ENCODE measurements around the gene ALOXE3. TPM values are rescaled to one million over a fixed set of nuclear protein-coding genes. Genes with fewer than 3 reads are reported as not detected.

Gene ALOXE3
- total RNA-seq, 1 donor from 2014 or later = not detected

GRCh38 chr17:8104911-8105310, 13.4 kb downstream of the ALOXE3 start:
- no peaks in the 10 kb centered on the region for H3K9me3 Mint-ChIP-seq
- ATAC-seq (ENCODE audit: low read depth) (no peak), DNase-seq (no peak)
- H3K4me3 Mint-ChIP-seq = no peak overlapping the region
- no peaks in the 10 kb centered on the region for H3K36me3 Mint-ChIP-seq (ENCODE audit: low read depth)
- CTCF ChIA-PET = interaction anchor here (1.9 to 6.2 kb wide), 2 partner anchors 12 to 14 kb away, joined by 7 to 46 read pairs; no protein-coding TSS in a partner anchor
- peaks cover 5% of the 10 kb centered on the region for H3K4me1 Mint-ChIP-seq
- intact Hi-C loops (cut with micrococcal nuclease) = no loop called here
- no peak overlapping the region for H3K27ac Mint-ChIP-seq
- POLR2A ChIA-PET = interaction anchor here (0.6 to 1.3 kb wide), 3 partner anchors 11 to 492 kb away, joined by 3 to 7 read pairs (median 6); no protein-coding TSS in a partner anchor
- H3K27me3 Mint-ChIP-seq = peaks cover 7% of the 10 kb centered on the region
- no peak for TF ChIP-seq CTCF (IDR thresholded peaks at IDR 0.05)

GRCh38 chr17:8103549-8103948, 14.8 kb downstream of the ALOXE3 start:
- Mint-ChIP-seq H3K4me1 (no peaks in the 10 kb centered on the region), H3K4me3 (no peak overlapping the region), H3K27me3 (peaks cover 7% of the 10 kb centered on the region), H3K36me3 (ENCODE audit: low read depth) (no peaks in the 10 kb centered on the region), H3K27ac (no peak overlapping the region), H3K9me3 (no peaks in the 10 kb centered on the region)
- ChIA-PET POLR2A (no interaction called here), CTCF (interaction anchor here (6.2 kb wide), 1 partner anchor 11 kb away, joined by 46 read pairs; no protein-coding TSS in a partner anchor)
- TF ChIP-seq CTCF (IDR thresholded peaks at IDR 0.05) = no peak
- intact Hi-C loops (cut with micrococcal nuclease) = no loop called here
- ATAC-seq (ENCODE audit: low read depth) = no peak
- DNase-seq = no peak

GRCh38 chr17:8101721-8102120, 16.6 kb downstream of the ALOXE3 start:
- no peak overlapping the region for H3K4me3 Mint-ChIP-seq
- no peaks in the 10 kb centered on the region for H3K36me3 Mint-ChIP-seq (ENCODE audit: low read depth)
- no peaks in the 10 kb centered on the region for H3K4me1 Mint-ChIP-seq
- intact Hi-C loops (cut with micrococcal nuclease) = no loop called here
- DNase-seq (no peak), ATAC-seq (ENCODE audit: low read depth) (no peak)
- H3K27me3 Mint-ChIP-seq = peaks cover 4% of the 10 kb centered on the region
- CTCF ChIA-PET = interaction anchor here (0.6 to 1.5 kb wide), 5 partner anchors 9 to 23 kb away, joined by 3 to 6 read pairs (median 3); no protein-coding TSS in a partner anchor
- TF ChIP-seq CTCF (IDR thresholded peaks at IDR 0.05) = no peak
- H3K9me3 Mint-ChIP-seq = no peaks in the 10 kb centered on the region
- no peak overlapping the region for H3K27ac Mint-ChIP-seq
- POLR2A ChIA-PET = interaction anchor here (2.4 kb wide), 1 partner anchor 10 kb away, joined by 12 read pairs; no protein-coding TSS in a partner anchor

GRCh38 chr17:8100763-8101162, 17.6 kb downstream of the ALOXE3 start:
- peaks cover 3% of the 10 kb centered on the region for H3K27me3 Mint-ChIP-seq
- no peaks in the 10 kb centered on the region for H3K36me3 Mint-ChIP-seq (ENCODE audit: low read depth)
- no peak overlapping the region for H3K4me3 Mint-ChIP-seq
- ChIA-PET POLR2A (interaction anchor here (0.7 to 2.4 kb wide), 2 partner anchors 9 to 120 kb away, joined by 3 to 12 read pairs; no protein-coding TSS in a partner anchor), CTCF (interaction anchor here (1.3 to 1.5 kb wide), 4 partner anchors 8 to 22 kb away, joined by 3 to 6 read pairs (median 4); no protein-coding TSS in a partner anchor)
- no peak for TF ChIP-seq CTCF (IDR thresholded peaks at IDR 0.05)
- no peak for ATAC-seq (ENCODE audit: low read depth)
- intact Hi-C loops (cut with micrococcal nuclease) = no loop called here
- no peak overlapping the region for H3K27ac Mint-ChIP-seq
- H3K4me1 Mint-ChIP-seq = no peaks in the 10 kb centered on the region
- no peaks in the 10 kb centered on the region for H3K9me3 Mint-ChIP-seq
- no peak for DNase-seq

GRCh38 chr17:8100111-8100510, 18.2 kb downstream of the ALOXE3 start:
- ATAC-seq (ENCODE audit: low read depth) = no peak
- POLR2A ChIA-PET = interaction anchor here (0.6 to 2.4 kb wide), 4 partner anchors 9 to 121 kb away, joined by 3 to 12 read pairs (median 4); no protein-coding TSS in a partner anchor
- Mint-ChIP-seq H3K4me1 (no peaks in the 10 kb centered on the region), H3K27ac (no peak overlapping the region), H3K36me3 (ENCODE audit: low read depth) (no peaks in the 10 kb centered on the region), H3K9me3 (no peaks in the 10 kb centered on the region), H3K27me3 (peaks cover 5% of the 10 kb centered on the region), H3K4me3 (no peak overlapping the region)
- CTCF ChIA-PET = interaction anchor here (1.5 kb wide), 1 partner anchor 11 kb away, joined by 3 read pairs; no protein-coding TSS in a partner anchor
- DNase-seq = no peak
- intact Hi-C loops (cut with micrococcal nuclease) = no loop called here
- TF ChIP-seq CTCF (IDR thresholded peaks at IDR 0.05) = no peak

All from activated B cell treated with CpG ODN at 0.5 μM for 24 hours (primary cell).